ENCODE results near the gene SUSD3.

The SUSD3 gene

GRCh38 chr9:93061791-93062763, 3.6 kb downstream of the SUSD3 start:
- Mint-ChIP-seq H3K4me3 (peak overlapping the region; percentile 89), H3K36me3 (ENCODE audit: insufficient read depth) (peaks cover 24% of the 10 kb centered on the region), H3K9me3 (no peaks in the 10 kb centered on the region), H3K4me1 (ENCODE audit: low read depth in 2 of 2) (peaks cover 68 to 73% of the 10 kb centered on the region in 2 donors), H3K27ac (peak overlapping the region; percentile 82 to 97), H3K27me3 (no peaks in the 10 kb centered on the region)
- DNase-seq (no peak), ATAC-seq (replicated peaks) (no peak)

- Mint-ChIP-seq H3K27ac (peak overlapping the region; percentile 96 to 97), H3K4me1 (ENCODE audit: low read depth in 2 of 2) (peaks cover 54 to 70% of the 10 kb centered on the region in 2 donors), H3K9me3 (no peaks in the 10 kb centered on the region), H3K36me3 (ENCODE audit: insufficient read depth) (peaks cover 21% of the 10 kb centered on the region), H3K27me3 (no peaks in the 10 kb centered on the region), H3K4me3 (peak overlapping the region; percentile 81 to 89)
- peak; percentile 86 to 87 (median 86) for DNase-seq
- peak; percentile 97 for ATAC-seq (replicated peaks)
These were observed 6.1 kb downstream of the SUSD3 start for GRCh38 chr9:93064392-93065134.

GRCh38 chr9:93065135-93065720, 6.7 kb downstream of the SUSD3 start:
- Mint-ChIP-seq H3K4me1 (ENCODE audit: low read depth in 2 of 2) (peaks cover 47 to 64% of the 10 kb centered on the region in 2 donors), H3K27ac (peak overlapping the region; percentile 96 to 97), H3K9me3 (no peaks in the 10 kb centered on the region), H3K4me3 (peak overlapping the region; percentile 81 to 89), H3K27me3 (no peaks in the 10 kb centered on the region), H3K36me3 (ENCODE audit: insufficient read depth) (peaks cover 25% of the 10 kb centered on the region)
- no peak for ATAC-seq (replicated peaks)
- no peak for DNase-seq

GRCh38 chr9:93066978-93067603, 8.6 kb downstream of the SUSD3 start:
- ATAC-seq (replicated peaks) = no peak
- H3K27ac Mint-ChIP-seq = no peak overlapping the region
- H3K27me3 Mint-ChIP-seq = no peaks in the 10 kb centered on the region
- DNase-seq = no peak
- no peak overlapping the region for H3K4me3 Mint-ChIP-seq
- H3K9me3 Mint-ChIP-seq = no peaks in the 10 kb centered on the region
- H3K4me1 Mint-ChIP-seq (ENCODE audit: low read depth in 2 of 2) = peaks cover 31 to 48% of the 10 kb centered on the region in 2 donors
- peaks cover 25% of the 10 kb centered on the region for H3K36me3 Mint-ChIP-seq (ENCODE audit: insufficient read depth)

- no peak overlapping the region for H3K27ac Mint-ChIP-seq
- ATAC-seq (replicated peaks) (no peak), DNase-seq (no peak)
- H3K9me3 Mint-ChIP-seq = no peaks in the 10 kb centered on the region
- H3K36me3 Mint-ChIP-seq (ENCODE audit: insufficient read depth) = peaks cover 27% of the 10 kb centered on the region
- no peak overlapping the region for H3K4me3 Mint-ChIP-seq
- no peaks in the 10 kb centered on the region for H3K27me3 Mint-ChIP-seq
- peaks cover 18 to 37% of the 10 kb centered on the region in 2 donors for H3K4me1 Mint-ChIP-seq (ENCODE audit: low read depth in 2 of 2)
These were observed 10.5 kb downstream of the SUSD3 start for GRCh38 chr9:93068956-93069355.

GRCh38 chr9:93071464-93071863, 13.0 kb downstream of the SUSD3 start:
- Mint-ChIP-seq H3K27me3 (no peaks in the 10 kb centered on the region), H3K4me1 (ENCODE audit: low read depth in 2 of 2) (peaks cover 2 to 18% of the 10 kb centered on the region in 2 donors), H3K36me3 (ENCODE audit: insufficient read depth) (peaks cover 8% of the 10 kb centered on the region), H3K27ac (no peak overlapping the region), H3K4me3 (no peak overlapping the region), H3K9me3 (no peaks in the 10 kb centered on the region)
- ATAC-seq (replicated peaks) = no peak
- DNase-seq = no peak

DNA sequence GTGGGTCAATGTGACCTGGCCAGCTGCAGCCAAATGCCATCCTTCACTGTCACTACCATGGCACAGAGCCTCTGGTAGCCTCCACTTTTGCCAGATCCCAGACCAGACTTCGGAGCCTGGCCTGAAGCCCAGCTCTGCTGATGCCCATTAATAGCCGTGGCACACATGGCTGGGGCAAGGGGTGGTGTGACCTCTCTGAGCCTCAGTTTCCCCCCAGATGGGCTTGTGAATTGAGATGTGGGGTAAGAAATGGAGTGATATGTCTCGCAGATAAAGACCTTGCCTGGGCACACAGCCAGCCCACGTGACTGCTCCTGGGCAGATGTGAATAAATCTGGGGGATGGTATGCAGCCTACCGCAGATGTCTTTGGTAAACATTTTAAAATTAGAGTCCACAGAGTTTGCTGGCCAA, 13.9 kb downstream of the SUSD3 start:
- H3K36me3 Mint-ChIP-seq (ENCODE audit: insufficient read depth) = peaks cover 8% of the 10 kb centered on the region
- no peak for ATAC-seq (replicated peaks)
- H3K27ac Mint-ChIP-seq = no peak overlapping the region
- no peak for DNase-seq
- no peaks in the 10 kb centered on the region for H3K9me3 Mint-ChIP-seq
- peaks cover 4 to 14% of the 10 kb centered on the region in 2 donors for H3K4me1 Mint-ChIP-seq (ENCODE audit: low read depth in 2 of 2)
- no peaks in the 10 kb centered on the region for H3K27me3 Mint-ChIP-seq
- no peak overlapping the region for H3K4me3 Mint-ChIP-seq

DNA sequence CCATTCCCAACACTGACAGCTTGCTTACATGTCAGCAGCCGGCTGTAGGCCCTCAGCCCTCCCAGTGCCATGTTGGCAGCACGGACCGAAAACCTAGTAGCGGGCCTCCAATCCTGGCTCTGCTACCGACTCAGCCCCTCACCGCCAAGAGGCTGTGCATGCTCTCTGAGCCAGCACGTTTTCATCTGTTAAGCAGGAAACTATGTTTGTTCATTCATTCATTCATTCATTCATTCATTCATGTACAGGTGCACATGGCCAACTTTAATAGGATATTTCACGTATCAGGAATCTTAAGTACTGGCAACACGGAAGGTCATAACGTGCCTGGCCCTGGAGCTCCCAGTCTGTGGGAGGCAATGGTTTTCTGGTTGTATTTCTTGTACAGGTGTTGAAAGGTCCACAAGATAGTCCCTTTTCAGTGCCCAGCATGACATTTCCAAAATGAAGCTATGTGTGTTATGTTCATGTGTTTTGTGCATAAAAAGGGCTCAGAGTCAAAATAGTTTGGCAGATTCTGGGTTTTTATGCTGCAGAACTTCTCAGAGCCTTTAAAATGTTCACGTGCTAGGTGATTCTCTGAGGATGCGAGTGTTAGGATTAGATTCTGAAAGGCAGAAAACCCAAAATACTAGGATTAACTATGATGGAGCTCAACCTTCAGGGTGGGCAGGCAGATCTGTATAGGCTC, 17.7 kb downstream of the SUSD3 start:
- Mint-ChIP-seq H3K4me1 (ENCODE audit: low read depth in 2 of 2) (peaks cover 4 to 13% of the 10 kb centered on the region in 2 donors), H3K9me3 (no peaks in the 10 kb centered on the region), H3K27me3 (no peaks in the 10 kb centered on the region), H3K4me3 (no peak overlapping the region), H3K27ac (no peak overlapping the region), H3K36me3 (ENCODE audit: insufficient read depth) (peaks cover 10% of the 10 kb centered on the region)
- ATAC-seq (replicated peaks) (no peak), DNase-seq (no peak)

DNA sequence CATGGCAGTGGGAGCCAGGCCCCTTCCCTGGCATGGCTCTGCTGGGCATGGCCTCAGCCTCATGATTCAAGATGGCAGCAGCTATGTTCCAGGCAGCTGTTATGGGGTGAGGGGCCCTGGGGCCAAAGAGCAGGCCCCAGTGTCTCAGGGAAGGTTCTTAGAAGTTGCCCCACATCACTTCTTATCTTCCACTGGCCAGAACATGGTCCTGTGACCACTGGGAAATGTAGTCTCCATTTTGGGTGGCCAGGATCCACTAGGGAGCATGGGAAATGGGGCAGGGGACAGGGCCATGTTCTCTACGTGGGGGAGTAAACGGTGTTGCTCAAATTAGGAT, 18.3 kb downstream of the SUSD3 start:
- Mint-ChIP-seq H3K27ac (no peak overlapping the region), H3K4me3 (no peak overlapping the region), H3K36me3 (ENCODE audit: insufficient read depth) (peaks cover 13% of the 10 kb centered on the region), H3K27me3 (no peaks in the 10 kb centered on the region), H3K9me3 (no peaks in the 10 kb centered on the region), H3K4me1 (ENCODE audit: low read depth in 2 of 2) (peaks cover 4 to 13% of the 10 kb centered on the region in 2 donors)
- no peak for DNase-seq
- no peak for ATAC-seq (replicated peaks)

- H3K27me3 Mint-ChIP-seq = no peaks in the 10 kb centered on the region
- H3K36me3 Mint-ChIP-seq (ENCODE audit: insufficient read depth) = peaks cover 13% of the 10 kb centered on the region
- no peak for DNase-seq
- no peak overlapping the region for H3K27ac Mint-ChIP-seq
- no peaks in the 10 kb centered on the region for H3K9me3 Mint-ChIP-seq
- no peak overlapping the region for H3K4me3 Mint-ChIP-seq
- H3K4me1 Mint-ChIP-seq (ENCODE audit: low read depth in 2 of 2) = peaks cover 4 to 13% of the 10 kb centered on the region in 2 donors
- ATAC-seq (replicated peaks) = no peak
These were observed 18.9 kb downstream of the SUSD3 start for GRCh38 chr9:93077367-93077766.

DNA sequence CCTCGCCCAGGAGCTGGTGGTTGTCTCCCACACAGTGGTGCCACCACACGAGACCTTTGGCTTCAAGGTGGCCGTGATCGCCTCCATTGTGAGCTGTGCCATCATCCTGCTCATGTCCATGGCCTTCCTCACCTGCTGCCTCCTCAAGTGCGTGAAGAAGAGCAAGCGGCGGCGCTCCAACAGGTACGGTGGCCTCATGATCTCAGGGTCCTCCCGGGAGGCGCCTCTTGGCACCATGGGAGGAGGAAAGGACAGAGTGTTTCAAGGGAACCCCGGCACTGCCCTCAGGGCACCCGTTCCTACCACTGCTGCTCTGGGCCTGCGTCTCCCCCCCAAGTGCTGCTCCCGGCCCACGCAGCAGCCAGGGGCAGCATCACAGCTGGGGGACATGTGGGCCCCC, 19.3 kb downstream of the SUSD3 start:
- no peaks in the 10 kb centered on the region for H3K27me3 Mint-ChIP-seq
- ATAC-seq (replicated peaks) (no peak), DNase-seq (no peak)
- H3K36me3 Mint-ChIP-seq (ENCODE audit: insufficient read depth) = peaks cover 13% of the 10 kb centered on the region
- no peak overlapping the region for H3K4me3 Mint-ChIP-seq
- H3K4me1 Mint-ChIP-seq (ENCODE audit: low read depth in 2 of 2) = peaks cover 8 to 13% of the 10 kb centered on the region in 2 donors
- no peaks in the 10 kb centered on the region for H3K9me3 Mint-ChIP-seq
- no peak overlapping the region for H3K27ac Mint-ChIP-seq

DNA sequence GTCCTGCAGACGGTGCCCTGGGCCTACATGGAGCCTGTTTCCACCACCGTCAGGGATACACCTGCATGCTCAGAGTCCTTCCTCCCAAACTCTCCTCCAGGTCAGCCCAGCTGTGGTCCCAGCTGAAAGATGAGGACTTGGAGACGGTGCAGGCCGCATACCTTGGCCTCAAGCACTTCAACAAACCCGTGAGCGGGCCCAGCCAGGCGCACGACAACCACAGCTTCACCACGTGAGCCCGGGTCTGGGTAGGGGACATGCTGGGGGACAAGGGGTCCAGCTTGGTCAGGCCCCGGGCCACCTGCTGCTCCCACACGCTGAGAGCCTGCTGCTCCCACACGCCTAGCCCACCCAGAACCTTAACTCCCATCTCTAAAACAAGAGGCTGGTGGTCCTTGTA, 20.9 kb downstream of the SUSD3 start:
- H3K9me3 Mint-ChIP-seq = no peaks in the 10 kb centered on the region
- peaks cover 9% of the 10 kb centered on the region for H3K36me3 Mint-ChIP-seq (ENCODE audit: insufficient read depth)
- no peak overlapping the region for H3K27ac Mint-ChIP-seq
- H3K4me3 Mint-ChIP-seq = no peak overlapping the region
- H3K27me3 Mint-ChIP-seq = no peaks in the 10 kb centered on the region
- H3K4me1 Mint-ChIP-seq (ENCODE audit: low read depth in 2 of 2) = peaks cover 17 to 20% of the 10 kb centered on the region in 2 donors
- no peak for DNase-seq
- ATAC-seq (replicated peaks) = no peak

DNA sequence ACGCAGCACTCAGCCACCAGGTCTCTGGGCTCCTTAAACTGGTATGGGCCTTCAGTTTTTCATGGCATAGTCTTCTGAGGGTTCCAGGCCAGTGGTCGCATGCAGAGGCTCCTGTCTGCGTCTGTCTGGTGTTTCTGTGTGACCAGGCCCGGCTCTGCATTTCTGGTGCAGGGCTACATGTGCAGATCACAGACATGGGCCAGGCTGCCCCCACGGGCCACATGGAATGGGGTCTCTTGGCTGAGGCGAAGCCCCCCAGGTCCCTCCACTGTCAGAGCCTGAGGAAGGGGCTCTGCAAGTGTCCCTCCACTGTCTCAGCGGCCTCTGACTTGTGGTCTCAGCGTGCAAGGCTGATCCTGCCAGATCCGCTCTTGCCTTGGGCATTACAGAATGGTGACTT, 21.9 kb downstream of the SUSD3 start:
- ATAC-seq (replicated peaks) = no peak

More for the DNA sequence above, 21.9 kb downstream of the SUSD3 start:
- Mint-ChIP-seq H3K27ac (no peak overlapping the region), H3K27me3 (no peaks in the 10 kb centered on the region), H3K4me3 (no peak overlapping the region), H3K36me3 (ENCODE audit: insufficient read depth) (peaks cover 9% of the 10 kb centered on the region), H3K4me1 (ENCODE audit: low read depth in 2 of 2) (peaks cover 14 to 15% of the 10 kb centered on the region in 2 donors), H3K9me3 (no peaks in the 10 kb centered on the region)
- no peak for DNase-seq
